Stimulated activated CD4-positive, alpha-beta T cell treated with anti-CD3 and anti-CD28 coated beads, Interleukin-2, amount 100 ng/mL, for 48 hours (primary cell): ENCODE measurements around the gene MIAT.
"Not testable (repeated sequence)": the region's sequence is repeated elsewhere in the genome, so short reads cannot be mapped to it uniquely, and the experiment has no call there.

Experiments
- DNase-seq, 2 donors: peaks; one replicate each; pipeline ENCODE4 v3.0.0-alpha.2; 2020

Gene MIAT

DNA sequence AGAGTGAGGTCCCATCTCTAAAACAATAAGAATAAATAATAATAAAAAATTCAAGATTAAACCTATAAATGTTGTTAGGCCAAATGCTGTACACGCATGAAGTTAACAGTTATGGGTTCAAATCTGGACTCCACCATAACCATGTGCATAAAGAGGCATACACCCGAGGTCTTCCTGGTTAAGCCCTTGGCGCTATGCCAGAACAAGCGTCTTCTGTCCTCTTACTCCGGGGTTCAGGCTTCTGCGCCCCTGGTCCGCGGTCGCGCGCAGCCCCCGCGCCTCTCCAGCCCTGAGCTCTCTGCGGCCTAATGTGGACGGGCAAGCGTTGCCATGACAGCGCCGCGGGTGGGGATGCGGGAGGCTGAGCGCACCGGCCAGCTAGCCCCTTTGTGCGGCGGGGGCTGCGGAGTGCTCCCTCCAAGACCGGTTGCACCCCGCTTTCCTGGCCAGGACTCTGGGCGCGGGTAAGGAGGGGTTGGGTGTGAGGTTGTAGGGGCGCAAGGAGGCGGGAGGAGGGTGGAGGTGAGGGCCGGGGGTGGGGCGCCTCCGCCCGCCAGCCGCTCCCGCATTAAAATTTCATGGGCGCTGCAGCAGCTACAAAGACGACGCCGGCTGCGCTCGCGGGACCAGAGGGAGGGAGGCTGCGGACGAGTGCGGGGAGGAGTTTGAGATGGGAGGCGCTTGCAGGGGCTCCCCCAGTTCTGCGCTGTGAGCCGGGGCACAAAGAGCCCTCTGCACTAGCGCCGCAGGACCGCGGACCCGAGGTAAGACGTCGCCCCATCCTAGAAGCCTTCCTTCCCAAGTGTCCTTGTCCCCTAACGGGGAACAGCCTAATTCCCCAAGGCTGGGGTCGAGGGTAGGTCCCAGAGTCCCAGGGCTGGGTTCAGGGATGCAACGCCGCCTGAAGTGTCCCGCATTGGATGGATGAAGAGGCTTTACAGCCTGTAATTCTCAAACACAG is at the start of gene MIAT:
Gene MIAT (plus strand): TSS at position 698 of the 961 bp plus-strand sequence.
- DNase-seq = peak; percentile 48 to 57

DNA sequence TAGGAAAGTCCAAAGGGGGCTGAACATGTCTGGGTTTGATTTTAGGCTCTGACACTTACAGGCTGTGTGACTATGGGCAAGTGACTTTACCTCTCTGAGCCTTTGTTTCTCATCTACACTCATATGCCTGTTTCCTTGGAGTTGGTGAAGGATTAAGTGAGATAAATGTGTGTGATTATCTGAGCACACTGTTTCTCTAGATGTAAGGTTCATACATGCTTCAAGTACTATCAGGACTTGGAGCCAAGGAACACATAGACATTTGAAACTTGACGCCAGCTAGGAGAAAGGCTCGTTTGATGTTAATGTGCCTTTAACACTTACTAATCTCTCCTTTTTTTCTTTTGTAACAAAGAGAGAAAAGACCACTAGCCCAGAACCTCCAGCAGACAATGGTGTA is 49.3 kb upstream of the MIAT start:
- no peak for DNase-seq

DNA sequence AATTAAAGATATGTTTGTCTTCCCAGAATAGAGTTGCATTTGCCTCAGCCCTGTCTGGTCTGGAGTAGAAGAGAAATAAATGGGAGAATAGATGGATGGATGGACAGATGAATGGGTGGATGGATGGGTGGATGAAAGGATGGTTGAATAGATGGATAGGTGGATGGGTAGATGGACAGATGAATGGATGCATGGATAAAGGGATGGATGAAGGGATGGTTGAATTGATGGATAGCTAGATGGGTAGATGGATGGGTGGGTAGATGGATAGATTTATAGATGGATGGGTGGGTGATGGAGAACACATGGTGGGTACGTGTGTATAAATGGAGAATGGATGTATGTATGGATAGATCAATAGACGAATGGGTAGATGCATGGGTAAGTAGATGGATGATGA is 48.1 kb upstream of the MIAT start:
- DNase-seq = no peak

DNA sequence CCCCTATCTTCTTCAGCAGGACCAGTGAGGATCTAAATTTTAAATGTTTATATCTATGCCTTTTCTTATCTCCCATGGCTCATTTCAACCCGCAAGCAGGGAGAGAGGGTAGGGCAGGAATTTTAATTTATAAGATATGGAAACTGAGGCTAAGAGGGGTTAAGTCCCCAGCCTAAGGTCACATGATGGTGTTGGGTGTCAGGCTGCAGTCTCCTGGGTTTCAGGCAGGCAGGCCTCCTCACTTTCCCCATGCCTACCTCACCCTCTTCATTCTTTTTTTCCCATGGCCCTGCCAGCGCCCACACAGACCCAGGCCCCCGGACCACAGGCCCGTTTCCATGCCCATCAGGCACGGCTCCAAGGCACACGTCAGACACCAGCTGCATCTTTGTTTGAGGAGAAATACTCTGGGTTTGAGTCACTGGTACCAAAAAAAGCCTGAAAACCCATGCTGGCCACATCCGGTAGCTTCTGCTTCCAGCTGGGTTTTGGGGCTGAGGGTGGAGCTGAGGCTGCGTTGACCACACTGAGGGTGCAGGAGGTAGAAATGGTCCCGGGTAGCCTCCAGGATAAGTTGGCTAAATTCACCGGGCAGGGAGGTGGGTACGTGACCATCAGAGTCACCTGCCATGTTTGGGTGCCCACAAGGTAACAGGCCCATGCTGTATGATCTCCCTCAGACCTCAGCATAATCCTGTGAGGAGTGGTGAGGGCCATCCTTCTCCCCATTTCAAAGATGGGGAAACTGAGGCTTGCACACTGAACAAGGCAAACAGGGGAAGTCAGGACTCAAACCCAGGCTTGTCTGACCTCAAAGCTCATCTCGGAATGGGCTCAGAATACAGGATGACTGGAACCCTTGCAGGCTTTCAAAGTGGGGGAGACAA is 47.1 kb upstream of the MIAT start:
- peak; percentile 33 for DNase-seq

DNA sequence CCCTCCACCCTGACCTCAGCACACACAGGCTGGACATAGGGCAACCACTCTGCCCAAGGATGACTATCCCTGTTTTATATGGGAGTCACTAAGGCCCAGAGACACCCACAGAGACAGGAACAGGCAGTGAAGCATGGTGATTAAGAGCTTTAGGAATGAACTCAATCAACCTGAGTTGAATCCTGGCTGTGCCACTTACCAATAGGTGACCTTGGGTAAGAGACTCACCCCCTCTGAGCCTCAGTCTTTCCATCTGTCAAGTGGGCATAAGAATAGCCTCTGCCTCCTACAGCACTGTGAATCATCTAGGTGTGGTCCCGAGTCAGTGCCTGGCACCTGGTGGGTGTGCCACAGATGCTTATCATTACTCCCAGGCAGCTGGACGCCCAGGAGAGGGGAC is 46.4 kb upstream of the MIAT start:
- no peak for DNase-seq

DNA sequence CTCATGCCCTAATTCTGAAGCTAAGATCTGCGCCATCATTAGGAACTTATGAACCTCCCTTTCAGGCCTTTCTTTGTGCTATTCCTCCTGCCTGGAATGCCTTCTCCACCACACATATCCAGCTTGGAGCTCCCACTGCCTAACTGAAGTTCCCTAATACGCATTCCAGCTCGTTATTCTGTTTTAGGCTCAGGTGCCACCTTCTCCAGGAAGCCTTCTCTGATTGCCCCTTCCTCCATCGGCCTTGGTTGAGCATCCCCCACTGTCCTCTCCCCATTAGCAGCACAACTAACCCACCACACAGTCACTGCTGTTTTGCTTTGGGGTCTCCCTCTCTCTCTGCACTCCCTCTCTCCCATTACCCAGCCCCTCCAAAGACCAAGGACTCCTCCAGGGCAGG is 44.7 kb upstream of the MIAT start:
- no peak for DNase-seq

DNA sequence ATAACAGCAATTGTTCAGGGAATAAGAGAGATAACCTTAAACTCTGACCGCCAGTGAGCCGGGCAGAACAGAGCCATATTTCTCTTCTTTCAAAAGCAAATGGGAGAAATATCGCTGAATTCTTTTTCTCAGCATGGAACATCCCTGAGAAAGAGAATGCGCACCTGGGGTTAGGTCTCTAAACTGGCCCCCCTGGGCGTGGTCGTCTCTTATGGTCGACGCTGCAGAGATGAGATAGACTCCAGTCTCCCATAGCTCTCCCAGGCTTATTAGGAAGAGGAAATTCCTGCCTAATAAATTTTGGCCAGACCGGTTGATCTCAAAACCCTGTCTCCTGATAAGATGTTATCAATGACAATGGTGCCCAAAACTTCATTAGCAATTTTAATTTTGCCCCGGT is 43.6 kb upstream of the MIAT start:
- DNase-seq = not testable (repeated sequence)

DNA sequence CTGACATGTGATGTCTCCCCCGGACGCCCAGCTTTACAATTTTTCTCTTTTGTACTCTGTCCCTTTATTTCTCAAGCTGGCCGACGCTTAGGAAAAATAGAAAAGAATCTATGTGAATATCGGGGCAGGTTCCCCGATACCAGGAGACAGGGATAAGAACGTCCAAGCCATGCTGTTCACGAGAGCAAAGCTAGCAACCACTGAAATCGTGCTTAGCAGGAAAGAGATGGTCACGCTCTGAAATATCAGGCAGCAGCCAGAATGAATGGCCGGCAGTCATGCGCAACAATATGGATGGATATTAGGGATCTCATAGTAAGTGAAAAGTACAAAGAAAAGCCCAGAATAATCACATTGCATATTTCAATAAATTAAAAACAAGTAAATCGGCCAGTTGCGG is 43.1 kb upstream of the MIAT start:
- no peak for DNase-seq

DNA sequence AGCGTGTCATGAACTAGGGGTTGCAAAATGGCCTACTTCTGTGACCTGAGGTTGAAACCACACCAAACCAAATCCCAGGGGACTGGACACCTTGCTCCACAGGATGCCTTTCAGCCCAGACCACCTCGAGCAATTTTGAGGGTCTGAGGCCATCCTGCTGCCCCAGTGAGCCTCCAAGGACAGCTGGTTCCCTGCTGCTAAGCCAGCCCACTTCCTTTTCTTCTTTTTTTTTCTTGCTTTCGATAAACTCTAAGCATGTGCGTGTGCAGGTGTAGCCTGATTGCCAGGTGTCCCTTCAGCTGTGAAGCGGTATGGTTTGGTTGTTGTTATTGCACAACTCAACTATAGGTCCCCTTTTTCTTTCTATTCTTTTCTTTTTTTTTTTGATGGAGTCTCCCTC is 42.2 kb upstream of the MIAT start:
- no peak for DNase-seq

DNA sequence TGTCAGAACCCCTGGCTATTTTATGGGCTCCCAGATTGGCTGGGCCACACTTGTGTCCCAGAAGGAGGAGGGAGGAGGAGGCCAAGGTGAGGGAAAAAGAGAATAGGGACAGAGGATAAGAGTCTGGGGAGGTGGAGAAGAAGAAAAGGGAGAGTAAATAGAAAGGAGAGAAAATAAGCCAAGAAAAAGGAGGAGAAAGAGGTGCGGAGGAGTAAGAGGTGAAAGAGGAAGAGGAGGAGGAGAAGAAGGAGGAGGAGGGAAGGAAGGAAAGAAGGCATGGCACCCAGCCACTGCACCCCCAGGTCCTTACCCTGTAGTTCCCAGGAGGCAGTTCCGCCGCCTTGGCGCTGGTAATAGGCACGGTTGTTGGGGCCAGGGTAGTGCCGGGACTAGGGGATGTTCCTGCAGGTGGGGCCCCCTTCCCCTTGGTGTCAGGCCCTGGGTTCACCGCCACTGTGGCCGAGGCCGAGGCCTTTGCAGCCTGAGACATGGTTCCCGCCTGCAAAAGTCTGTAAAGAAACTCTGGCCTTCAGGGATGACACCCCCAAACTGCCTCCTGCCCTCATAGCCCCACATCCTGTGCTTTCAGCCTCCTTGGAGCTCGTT is 41.5 kb upstream of the MIAT start:
- DNase-seq = no peak

DNA sequence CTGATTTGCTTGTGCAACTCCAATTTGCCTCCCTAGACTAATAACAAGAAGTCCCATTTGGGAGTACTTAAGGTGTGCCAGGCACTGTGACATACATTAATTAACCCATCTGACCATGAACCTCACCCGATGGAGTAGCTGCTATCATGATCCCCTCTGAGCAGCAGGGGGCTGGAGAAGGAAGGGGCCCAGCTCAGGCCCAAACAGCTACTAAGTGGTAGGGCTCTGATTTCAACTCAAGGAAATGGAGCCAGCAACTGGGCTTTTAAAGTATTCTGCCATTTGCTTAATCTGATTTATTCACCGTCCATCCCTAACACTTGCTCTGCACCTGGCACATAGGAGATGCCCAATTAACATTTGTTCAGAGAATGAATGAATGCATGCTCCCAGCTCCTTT is 40.7 kb upstream of the MIAT start:
- no peak for DNase-seq

DNA sequence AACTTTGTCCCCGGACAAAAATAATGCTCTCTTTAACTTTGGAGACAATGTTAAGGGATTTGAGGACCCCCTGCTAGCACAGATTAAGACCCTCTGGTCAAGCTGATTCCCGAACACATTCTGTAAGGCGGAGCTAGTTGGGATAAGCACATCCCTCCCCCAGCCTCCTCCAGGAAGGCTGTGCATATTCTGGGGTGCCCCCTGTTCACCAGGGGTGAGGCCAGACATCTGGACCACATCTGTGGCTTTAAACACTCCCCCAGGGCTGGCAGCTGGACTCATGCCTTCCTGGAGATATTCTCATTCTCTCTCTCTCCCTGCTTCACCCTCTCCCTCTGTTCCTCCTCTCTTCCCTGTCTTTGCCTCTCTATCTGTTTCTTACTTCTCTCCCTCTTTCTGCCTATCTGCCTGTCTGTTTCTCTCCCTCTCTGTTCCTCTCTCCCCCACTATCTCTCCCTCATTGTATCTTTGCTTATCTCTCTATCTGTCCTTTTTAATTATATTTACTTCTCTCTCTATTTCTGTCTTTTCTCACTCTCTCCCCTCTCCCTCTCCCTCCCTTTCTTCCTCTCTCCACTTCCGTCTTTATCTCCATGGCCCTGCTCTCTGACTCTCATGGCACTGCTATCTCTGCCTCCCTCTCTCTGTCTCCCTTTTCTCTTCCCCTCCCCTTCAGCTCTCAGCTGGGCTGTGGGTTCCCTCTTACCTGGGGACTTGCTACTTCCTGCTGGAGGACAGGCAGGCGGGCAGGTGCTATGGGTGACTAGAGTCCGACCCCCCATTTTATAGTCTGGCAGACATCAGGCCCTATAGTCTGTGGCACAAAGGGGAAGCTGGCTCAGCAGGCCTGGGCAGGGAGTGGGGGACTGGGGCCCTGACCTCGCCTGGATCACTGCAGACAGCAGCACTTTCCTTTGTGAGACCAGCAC is 39.9 kb upstream of the MIAT start, which contains the start of gene CRYBB1:
Gene CRYBB1 (minus strand): TSS at position 757 of the 929 bp plus-strand sequence. CDS start 1,708 bp downstream, outside the sequence.
- no peak for DNase-seq

DNA sequence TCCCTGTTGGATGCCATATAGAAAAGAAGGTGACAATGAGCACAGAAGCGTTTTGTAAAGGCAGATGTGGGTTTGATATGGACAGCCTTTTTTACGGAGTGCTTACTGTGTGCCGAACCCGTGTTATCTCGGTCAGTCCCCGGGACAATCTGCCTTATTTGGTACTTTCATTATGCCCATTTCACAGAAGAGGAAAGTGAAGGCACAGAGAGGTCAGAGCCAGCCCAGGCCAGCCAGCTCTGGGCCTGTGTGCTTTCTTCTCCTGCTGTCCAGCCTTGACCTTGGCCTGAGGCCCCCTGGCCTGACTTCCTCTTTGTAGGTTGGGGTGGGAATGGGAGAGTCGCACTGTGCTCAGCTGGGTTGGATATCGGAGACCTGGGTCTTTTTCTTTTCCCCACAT is 38.9 kb upstream of the MIAT start:
- DNase-seq = no peak

DNA sequence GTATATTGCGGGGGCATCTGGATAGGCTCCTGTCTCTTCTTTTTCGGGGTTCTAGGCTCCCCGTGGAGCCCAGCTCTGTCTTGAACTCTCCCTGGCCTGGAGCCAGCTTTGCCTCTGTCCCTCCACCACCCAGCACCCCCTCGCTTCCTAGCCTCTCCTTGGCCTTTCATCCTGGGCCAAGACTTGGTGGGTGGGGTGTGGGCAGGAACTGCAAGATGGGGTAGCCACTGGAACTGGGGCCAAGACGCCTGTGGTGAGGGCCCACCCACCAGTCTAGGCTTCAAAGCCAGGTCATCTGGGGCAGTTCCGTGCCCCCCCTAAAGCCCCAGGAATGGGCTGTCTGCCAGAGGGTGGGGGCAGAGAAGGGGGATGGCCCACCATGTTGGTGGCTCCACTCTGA is 37.9 kb upstream of the MIAT start:
- DNase-seq = no peak

DNA sequence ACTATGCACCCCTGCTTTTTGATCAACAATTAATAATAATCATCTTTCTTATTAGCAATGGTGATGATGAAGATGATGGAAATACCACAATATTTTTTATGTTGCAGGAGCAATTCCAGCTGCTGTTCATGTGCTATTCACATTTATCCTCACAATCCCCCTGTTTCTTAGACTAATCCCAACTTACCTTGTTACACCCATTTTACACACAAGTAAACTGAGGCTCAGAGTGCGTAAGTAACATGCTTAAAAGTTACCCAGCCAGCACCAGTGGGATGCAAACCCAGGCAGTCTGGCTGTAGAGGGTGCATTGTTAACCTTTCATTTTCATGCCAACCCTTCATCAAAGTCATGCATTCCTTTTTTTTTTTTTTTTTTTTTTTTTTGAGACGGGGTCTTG is 37.2 kb upstream of the MIAT start:
- DNase-seq = no peak

DNA sequence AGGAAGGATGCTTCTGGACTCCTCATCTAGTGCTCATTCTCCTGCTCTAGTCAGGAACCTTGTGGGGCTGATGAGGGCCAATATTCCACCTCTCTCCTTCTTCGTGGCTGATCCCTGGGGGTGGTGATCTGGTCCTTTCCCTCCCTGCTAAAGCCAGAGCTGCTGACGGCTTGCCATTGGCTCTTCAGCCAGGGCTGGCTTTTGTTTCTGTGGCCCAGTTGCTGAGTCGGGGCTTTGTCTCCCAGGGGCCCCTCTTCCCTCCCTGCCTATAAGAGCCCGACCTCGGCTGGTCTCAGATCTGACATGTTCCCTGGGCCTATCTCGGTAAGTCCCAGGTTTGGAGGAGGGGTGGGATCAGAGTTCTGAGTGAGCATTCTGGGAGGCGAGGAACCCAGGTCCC is 35.7 kb upstream of the MIAT start, which contains the start of gene CRYBA4:
Gene CRYBA4 (plus strand): TSS at position 301 of the 400 bp plus-strand sequence. CDS start 634 bp downstream, outside the sequence.
- no peak for DNase-seq

DNA sequence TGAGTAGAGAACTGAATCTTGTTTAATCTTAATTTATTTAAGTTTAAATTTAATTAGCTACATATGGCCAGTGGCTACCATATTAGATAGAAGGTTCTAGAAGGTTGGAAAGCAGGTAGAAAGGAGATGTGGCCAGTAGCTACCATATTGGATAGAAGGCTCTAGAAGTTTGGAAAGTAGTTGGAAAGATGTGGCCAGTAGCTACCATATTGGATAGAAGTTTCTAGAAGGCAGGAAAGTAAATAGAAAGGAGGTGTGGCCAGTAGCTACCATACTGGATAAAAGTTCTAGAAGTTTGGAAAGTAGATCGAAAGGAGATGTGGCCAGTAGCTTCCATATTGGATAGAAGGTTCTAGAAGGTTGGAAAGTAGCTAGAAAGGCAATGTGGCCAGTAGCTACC is 33.4 kb upstream of the MIAT start:
- DNase-seq = no peak

DNA sequence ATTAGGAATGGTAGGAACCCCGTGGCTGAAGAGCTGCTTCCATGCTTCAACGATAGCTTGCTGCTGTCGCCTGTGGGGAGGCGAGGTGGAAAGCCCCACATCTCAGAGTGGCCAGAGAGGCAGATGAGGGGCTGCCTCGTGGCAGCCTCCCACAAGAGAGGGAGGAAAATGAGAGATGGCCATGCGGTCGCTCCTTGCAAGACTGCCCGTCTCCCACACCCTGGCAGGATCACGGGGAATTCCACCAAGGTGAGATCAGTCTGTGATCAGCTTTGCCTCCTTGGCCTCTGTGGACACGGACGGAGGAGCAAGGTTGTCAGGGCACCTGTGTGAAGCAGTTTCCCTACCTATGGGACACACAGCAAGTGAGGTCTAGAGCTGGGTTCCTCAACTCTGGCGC is 32.6 kb upstream of the MIAT start:
- DNase-seq = no peak

DNA sequence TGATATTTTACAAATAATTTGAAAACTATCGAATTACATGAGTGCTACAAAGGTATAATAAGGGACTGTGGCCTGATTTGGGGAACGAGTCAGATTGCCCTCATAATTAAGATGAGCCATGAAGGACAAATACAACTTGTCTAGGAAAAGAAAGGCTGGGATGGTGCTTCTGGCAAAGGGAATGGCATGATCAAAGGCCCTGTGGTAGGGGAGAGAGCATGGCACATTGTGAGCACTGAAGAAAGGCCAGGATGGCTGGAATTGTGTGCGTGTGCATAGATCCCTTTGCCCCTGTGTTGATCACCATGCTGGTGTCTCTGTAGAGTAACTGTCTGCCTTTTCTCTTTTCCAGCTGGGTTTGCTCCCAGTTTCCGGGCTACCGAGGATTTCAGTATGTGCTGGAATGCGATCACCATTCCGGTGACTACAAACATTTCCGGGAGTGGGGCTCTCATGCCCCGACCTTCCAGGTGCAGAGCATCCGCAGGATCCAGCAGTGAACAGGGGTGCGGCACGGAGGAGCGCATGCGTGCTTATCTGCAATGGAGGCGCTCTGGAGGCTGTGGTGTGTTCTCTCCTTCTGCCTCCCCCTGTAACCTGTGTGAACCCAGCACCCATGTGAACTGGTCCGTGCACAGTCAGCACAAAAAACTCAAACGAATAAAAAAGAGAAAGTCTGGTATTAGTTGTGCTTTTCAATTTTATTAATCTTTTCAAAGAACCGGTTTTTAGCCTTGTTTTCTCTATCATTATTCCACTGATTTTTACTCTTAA is 27.2 kb upstream of the MIAT start:
- no peak for DNase-seq

DNA sequence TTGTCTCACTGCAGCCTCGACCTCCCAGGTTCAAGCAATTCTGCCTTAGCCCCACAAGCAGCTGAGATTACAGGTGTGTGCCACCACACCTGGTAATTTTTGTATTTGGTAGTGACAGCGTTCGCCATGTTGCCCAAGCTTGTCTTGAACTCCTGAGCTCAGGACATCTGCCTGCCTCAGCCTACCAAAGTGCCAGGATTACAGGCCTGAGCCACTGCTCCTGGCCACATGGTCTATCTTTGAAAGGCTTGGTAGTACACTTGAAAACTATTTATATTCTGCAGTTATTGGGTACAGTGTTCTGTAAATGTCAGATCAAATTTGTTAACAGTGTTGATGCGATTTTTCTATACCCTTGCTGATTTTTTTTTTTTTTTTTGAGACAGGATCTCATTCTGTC is 26.1 kb upstream of the MIAT start:
- DNase-seq = no peak
